ENCODE measurements around the gene OPCML. TPM values are rescaled to one million over a fixed set of nuclear protein-coding genes. Genes with fewer than 3 reads are reported as not detected.

The OPCML gene
- total RNA-seq, 1 donor from 2014 or later, result not detected

DNA sequence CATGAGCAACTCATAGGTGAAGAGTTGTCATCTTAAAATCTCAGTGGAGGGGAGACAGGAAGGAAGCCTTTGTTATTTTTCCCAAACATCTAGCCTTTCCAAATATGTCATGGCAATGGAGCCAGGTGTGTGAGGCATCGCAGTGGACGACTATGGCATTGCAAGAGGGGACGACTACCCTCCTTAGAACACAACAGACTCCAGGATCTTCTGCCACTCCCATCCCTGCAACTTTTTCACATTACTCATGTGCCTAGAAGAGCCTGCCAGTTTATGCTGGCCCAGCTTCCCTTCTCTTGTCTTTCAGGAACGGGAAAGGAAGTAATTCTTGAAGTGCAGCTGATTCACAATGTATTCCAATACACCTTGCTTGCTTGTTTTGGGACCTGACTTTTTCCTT, 1008.4 kb downstream of the OPCML start:
- no peak for DNase-seq

DNA sequence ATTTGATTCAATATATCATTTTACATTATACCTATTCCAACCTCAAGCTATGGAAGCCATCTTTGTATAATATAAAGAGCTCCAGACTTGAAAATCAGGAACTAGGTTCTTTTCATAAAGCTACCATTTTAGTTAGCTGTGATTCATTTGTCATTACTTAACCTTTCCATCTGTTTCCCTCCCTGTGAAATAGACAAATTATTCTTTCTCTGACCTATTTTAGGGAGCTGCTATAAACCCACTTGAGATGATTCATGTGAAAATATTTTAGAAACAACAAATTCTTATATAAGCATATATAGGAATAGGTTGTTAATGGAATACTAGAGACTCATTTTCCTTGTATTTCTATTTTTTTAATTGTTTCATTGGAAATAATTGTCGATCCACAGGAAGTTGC, 1012.1 kb downstream of the OPCML start:
- DNase-seq, result no peak

DNA sequence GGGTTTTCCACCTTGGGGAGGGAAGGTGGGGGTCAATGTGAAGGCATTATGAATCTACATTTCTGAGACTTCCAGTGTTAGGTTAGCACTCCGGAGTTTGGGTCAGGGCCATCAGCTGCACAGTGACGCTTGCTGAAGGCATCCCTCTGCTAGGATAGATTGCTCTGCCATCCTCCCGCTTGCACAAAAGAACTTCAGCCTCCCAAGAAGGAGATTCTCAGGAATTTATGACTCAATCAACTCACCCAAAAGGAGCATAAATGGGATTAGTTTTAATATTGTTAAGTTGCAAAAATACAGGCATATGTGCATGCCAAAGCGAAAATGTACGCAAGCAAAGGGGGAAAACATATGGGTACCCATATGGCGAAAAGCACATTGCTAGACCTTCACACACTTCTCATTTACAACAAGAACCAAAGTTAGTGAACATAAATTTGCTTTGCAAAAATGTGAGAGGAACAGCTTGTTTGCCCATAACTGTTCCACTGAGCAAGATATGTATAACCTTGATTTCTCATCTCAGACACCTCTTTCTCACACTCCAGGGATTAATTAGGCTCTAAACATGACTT, 1013.0 kb downstream of the OPCML start:
- no peak for DNase-seq

DNA sequence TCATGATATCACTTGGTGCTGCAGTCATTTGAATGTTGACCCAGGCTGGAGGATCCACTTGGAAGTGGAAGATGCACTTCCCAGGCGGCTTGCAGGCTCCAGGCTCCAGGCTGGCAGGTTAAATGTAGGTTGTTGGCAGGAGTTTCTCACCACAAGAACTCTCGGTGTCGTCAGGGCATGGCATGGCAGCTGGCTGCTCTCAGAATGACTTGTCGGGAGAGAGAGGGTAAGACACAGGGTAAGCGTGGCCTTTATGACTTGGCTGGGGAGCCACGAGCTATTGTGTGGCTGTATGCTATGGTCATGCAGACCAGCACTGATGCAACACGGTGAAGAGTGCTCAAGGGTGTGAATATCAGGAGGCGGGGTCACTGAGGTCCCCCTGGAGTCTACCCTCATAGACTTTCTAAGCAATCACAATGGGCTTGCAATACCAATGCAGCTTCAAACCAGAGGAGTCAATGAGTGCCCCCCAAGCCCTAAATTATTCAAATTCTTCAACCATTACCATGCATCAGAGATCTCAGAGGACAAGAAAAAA, 1027.7 kb downstream of the OPCML start:
- no peak for DNase-seq

DNA sequence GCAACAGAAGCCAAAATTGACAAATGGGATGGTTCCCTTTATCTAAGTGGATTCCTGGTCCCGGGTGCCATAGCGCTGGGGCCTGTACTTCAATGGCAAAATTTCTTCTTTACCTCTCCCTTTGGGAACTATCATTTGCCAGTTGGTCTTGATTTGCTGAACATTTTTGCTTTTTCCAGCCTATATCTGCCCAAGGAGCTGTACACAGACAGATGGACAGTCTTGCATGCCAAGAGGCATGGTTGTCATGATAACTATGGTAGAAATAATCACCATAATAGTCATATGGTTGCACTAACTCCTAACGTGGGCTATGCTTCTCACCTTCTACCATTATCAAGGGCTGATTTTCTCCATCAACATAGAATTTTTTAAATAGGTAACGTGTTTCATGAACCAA, 1030.9 kb downstream of the OPCML start:
- no peak for DNase-seq

DNA sequence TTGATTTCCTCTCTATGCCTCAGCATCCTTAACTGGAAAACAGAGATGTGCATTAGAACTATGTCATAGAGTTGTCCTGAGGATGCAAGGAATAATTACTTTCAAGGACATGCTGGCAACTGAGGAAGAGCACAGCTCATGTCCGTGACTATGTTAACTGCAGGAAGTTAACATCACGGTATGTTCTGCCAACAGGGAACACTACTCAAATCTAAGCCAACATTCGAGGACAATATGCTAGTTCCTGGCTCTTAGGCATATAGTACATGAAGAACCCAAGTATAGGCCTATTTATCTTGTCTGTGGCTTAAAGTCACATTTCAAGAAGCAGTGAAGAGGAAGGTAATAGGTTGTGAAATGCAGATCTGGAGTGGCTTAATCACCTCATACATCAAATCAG, 1032.6 kb downstream of the OPCML start:
- DNase-seq, result no peak

DNA sequence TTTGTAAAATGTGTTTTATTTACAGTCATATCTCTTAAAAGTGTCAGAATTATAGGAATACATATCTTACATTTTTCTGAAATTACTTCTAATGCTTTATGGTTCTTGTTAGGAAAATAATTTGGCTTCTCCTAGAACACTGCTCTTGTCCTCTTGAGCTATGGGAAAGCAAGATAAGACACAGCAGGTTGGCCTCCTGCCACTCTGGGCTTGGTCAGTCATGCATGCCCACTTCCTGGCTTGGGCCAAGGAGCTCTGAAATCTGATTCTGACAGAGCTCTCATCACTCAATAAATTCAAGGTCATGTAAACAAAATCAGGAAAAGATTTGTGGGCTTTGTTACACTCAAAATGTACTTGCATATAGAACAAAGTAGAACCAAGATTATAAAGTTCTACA, 1036.0 kb downstream of the OPCML start:
- DNase-seq, result no peak

DNA sequence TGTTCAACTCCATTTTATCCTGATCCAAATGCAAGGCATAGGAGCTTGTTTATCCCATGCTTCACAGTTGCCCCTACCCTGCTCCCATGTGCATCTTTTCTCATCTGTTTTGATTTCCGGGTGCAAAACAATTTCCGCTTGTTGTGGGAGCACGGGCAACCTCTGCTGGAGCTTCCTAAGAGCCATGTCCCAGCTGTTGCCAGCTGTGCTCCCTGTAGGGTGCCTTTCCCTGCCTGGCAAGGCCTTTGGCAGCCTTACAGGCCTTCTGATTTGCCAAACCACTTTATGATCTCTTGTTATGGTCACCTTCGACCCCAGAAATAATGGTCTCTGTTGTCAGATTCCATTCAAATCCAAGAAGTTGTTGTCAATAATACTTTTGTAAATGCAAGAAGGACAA, 1038.5 kb downstream of the OPCML start:
- DNase-seq, result no peak

DNA sequence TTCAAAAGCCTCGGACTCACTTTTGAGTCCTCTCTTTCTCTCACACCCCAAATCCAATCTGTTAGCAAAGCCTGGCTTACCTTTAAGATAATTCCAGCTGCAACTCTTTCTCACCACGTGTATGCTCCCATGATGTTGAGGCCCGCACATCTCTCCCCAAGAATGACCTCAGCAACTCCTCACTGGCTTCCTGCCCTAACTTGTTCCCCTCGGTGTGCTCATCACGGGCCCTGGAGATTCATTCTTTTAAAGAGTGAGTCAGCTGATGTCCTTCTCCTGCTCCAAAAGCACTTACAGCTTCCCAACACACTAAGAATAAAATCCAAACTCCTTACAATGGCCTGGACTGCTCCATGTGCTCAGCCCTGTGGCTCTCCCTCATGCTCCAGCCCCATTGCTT, 1041.3 kb downstream of the OPCML start:
- DNase-seq, result no peak

DNA sequence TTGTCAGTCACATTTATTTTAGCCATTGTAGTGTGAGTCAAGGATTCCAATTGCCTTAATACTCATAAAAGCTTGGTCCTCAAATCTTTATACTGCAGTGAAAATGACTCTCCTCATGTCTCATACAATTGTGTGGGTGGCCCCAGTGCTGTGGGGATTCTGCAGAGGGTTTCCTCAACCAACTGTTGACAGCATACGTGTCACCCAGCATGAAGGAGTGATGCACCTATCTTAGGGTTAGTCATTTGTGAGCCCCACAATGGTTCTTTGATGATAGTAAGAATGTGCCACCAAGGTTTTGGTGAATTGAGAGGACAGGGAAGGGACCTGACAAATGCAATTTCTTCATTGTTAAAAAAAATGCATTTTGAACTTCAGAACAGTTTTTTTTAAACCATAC, 1046.2 kb downstream of the OPCML start:
- DNase-seq, result no peak

DNA sequence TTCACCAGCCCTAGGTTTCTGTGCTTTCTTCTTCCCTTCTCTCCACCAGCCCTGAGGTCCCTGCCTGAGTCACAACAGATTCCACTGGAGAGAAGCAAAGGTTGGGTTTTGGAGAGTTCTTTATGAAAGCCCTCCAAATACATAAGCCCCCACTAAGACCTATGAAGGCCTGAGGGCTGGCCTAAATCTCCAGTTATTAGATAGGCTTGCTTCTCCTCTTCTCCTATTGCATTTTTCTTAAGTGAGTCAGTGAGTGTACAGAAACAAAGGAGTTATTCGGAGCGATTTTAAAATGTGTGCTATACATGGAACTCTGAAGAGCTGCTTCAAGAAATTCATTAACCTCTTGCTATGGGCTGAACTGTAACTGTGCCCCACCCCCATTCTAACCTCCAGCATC, 1057.3 kb downstream of the OPCML start:
- no peak for DNase-seq

DNA sequence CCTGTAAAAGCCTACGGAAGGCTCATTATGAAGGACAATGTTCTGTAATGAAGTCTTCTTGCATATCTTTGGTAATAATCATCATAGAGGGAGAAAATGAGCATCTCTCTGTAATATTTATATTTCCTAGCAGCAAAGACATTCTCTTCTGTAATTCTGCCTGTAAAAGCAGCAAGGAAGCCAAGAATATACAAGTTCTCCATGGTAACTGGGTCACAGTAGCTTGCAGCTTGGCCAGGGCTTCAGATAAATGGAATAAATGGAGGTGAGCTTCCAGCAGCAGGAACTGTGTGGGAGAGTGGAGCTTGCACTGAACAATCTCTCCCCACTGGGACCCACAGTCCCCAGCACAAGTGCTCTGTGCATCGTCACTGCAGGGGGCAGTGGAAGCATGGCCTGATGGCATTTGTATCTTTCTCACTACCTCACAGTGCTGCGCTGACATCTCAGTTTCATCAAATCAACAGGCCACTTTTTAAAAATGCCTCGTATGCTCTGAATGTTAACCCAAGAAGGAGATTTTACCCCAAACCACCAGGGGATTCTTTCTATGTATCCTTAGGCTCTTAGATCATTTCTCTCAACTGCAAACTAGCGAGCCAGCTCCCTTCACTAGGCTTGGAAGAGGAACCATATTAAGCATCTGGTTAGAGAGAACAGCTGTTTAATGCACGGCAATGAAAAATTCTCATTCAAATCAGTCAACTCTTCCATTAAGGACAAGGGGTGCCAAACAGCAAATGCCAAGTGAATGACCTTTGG, 1059.7 kb downstream of the OPCML start:
- no peak for DNase-seq

DNA sequence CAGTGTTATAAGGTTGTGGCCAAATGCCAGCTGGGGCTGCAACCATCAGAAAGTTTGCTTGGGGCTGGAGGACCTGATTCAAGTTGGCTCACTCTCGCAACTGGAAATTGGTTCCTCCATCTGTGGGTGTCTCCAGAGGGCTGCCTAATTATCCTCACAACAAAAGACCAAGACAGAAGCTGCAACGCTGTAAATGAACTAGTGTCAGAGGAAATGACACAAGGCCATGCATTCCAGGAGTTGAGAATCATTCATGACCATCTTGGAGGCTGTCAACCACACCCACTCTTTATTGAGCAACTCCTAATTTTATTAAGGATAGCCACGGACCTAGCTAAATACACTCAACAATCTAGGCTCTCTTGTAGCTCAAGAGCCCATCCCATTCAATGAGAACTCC, 1060.8 kb downstream of the OPCML start:
- DNase-seq, result no peak

DNA sequence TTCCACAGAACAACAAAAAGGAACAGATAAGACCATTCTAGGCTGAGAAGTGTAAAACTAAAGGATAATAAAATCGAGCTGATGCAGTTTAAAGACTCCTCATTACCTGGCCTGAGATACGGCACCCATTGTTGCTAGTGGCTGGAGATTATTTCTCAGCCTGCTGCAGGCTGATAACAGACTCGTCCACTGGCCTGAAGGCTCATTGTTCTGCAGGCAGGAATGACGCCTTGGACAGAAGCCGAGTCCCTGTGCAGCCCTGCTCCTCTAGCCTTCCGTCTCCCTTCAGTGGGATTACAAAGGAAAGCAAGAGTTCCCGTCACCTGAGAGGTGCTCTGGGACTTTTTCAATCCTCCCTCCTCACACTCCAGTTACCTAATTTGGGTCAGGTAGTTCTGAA, 1065.3 kb downstream of the OPCML start:
- DNase-seq, result no peak

DNA sequence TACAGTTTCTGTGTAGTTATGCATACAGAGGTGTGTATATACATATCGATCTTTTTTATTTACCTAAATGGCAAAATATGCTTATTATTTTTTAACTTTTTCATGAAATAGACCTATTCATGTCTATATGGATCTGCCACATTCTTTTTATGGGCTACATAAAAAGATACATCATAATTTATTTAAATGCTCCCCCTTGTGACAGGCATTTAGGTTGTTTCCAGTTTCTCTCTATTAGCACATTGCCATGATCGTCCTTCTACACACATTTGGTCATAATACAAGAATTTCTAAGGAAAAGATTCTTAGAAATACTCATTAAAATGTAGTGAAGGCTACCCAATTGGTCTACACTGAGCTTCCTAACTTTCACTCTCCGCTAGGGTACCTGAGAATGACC, 1067.4 kb downstream of the OPCML start:
- DNase-seq, result no peak

DNA sequence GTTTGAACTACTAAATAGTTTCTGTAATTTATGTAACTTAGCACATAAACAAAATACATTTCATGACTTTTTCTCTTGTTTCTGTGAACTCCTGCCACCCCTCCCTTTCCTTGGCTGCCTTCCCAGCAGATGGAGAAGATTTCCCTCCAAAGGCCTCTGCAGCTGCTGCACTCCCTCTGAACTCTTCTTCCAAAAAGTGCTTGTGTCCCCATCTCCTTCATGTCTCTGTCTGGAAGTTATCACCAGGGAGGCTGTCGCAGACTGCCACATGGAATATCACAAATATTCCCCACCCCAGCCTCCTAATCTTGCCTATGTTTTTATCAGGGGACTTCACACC, 1068.3 kb downstream of the OPCML start:
- no peak for DNase-seq

DNA sequence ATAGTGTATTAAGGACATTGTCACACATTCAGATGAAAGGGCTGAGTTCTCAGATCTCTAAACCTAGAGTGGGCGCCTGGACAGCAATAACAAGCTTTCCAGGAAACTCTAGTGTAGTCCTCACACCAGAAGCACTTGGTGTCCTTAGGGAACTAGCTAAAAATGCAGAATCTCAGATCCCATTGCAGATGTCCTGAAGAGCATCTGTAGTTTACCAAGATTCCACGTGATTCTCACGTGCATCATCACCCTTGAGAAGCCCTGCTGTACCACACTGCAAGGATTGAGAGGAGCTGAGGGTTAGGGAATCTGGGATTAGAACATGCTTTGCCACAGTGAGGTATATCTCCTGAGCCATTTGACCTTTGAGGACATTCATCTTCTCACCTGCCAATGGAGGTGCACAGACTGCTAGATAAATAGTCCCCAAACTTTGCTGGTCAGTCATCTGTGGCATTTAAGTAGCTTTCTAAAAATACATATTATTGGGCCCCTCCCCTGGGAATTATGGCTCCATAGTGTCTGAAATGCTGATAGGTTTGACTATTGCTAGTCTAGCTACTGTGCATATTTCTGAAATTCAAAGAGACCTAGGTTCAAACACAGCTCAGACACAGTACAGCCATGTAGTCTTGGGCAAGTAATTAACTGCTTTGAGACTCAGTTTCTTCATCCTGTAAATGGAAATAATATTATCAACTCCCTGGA, 1068.9 kb downstream of the OPCML start:
- DNase-seq, result no peak

DNA sequence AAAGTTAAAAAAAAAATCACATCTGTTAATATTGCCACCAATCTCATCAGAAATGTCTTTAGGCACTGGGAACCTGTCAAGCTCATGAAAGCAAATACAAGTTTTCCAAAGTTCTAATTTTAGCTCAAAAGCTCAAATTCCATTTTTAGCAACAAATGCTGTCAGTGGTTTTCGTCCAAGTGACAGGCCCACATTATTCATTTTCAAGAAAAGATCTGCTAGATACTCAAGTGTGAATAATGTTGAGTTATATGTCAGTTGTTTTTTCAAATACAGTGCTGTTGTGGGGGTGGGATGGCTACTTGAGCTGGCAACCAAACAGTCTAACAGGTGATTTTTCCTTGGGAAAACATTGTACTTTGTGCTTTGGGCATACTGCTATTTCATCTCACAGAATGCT, 1072.6 kb downstream of the OPCML start:
- no peak for DNase-seq

DNA sequence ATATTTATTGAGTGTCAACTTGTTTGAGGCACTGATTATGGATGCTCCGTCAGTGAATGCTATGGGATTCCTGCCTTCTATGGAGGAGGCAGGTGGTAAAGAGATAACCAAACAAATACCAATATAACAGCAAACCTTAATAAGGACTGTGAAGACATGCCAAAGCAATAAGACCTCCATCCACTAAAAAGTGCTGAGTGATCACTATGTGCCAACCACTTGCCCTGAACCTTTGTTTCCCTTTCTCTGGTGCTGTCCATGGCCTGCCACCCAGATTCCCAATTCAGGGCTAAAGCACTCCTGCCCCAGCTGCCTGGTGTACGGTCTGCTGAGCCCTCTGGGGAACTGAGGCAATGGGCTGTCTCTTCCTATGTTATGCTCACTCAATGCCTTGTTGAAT, 1074.9 kb downstream of the OPCML start:
- no peak for DNase-seq

DNA sequence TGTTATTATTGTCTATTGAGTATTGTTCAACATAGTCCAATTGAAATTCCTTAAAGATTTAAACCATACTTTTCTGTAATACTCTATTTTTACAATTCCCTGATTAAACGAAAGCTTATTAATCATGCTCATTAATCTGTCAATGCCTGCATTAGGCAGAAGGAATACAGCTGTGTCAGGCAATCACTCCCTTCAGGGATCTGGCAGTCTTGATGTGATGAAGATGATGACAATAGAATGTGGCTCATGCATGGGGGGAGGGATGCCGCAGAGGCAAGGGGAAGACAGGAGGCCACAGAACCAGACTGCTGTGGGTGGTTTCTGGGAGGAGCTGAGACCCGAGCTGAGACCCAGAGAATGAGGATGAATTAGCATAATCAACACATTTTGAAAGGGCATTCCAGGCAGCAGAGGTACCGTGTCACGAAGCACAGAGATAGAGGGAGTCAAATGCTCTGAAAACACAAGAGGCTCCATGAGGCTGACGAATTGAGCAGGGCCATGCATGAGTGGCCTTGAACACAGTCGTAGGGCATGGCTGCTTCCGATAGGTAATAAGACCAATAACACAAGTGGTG, 1075.5 kb downstream of the OPCML start:
- no peak for DNase-seq

DNA sequence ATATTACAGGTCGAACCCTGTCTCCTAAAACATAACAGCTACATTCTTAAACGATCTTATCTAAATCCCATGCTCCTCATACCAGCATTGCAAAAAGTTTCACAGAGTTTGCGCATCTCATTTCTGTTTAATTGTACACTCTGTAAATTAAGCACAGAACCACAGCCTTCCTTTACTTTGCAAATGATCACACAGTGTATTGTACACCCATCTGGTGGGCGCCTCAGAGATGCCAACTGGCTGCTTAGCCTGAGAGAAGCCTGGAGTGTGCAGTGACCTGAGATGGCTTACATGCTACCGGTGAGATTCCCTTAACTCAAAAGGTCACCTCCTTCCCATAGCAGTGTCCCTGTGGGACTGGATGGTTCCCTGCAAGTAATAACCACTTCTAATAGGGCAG, 1077.3 kb downstream of the OPCML start:
- DNase-seq, result no peak

DNA sequence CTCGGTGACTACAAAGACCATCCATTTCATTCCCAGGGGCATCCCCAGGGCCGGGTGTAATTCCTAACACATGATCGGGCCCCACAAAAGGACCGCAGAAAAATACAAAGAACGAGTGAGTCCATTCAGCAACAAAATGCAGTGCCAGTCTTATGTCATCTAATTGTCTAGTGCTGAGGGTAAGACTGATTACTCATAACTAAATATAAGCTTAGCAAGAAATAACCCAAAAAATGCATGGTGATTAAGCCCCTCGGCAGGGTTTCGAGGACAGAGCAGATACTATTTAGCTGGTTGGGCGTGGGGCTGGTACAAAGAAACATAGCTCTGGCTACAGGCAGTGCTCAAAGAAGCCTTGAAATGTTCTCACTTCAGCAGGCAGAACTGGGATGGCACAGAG, 1078.9 kb downstream of the OPCML start:
- DNase-seq, result no peak

DNA sequence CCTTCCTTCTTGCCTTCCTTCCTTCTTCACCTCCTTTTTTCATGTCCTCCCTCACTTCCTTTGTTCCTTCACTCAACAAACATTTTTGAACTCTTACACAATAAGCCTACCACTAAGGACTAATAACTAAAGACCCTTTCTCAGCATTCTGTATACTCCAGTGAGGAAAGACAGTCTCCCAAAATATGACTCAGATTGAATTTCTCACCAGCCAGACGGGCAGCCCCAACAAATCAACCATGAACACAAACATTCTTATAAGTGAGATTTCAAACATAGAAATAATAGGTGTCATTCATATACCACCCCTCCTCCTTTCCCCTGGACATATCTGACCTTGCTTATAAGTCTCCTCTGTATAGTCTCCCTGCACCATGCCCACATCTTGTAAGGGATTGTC, 1079.7 kb downstream of the OPCML start:
- DNase-seq, result no peak
